Astrocyte (in vitro differentiated cells and primary cell): ENCODE measurements around the gene CMPK2.

Source experiments
- EZH2 ChIP-seq: IDR thresholded peaks from 2 replicates; pipeline ENCODE4 v1.6.1; 2012; ENCODE audit warnings: mild to moderate bottlenecking, low read length, inconsistent platforms; ENCODE audit not compliant: insufficient read depth
- TF ChIP-seq, protein P1 (sequence below): IDR thresholded peaks from 2 replicates; pipeline ENCODE4 v1.5.1; 2011; ENCODE audit warnings: low read depth, mild to moderate bottlenecking, inconsistent platforms, low read length, moderate library complexity; ENCODE audit not compliant: insufficient read depth

DNA sequence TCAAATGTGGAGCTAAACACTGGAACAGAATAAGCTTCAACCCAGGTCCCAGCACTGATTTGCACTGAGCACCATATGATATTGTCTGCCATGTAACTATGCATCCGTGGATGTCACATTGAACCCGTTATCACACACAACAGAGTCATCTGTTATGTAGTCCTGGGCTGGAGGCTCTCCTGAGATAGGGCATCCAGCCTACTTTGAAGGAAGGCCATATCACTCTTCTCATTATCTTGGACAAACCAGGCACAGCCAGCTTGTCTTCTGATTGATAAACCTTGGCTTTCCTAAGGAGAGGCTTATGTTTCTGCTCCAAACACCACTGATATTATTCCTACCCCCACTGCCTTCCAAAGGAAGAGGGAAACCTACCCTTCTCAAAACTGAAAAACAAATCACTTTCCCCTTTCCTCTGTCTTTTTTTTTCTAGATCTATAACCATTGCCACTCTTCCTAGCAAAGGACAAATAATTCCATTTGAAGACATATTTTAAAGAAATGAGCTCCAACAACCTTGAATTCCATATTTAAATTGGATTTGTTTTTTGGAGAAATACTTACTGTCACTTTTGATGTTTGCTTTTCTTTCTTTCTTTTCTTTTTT lies 28.3 kb upstream of the CMPK2 start:
- TF ChIP-seq, protein P1, sequence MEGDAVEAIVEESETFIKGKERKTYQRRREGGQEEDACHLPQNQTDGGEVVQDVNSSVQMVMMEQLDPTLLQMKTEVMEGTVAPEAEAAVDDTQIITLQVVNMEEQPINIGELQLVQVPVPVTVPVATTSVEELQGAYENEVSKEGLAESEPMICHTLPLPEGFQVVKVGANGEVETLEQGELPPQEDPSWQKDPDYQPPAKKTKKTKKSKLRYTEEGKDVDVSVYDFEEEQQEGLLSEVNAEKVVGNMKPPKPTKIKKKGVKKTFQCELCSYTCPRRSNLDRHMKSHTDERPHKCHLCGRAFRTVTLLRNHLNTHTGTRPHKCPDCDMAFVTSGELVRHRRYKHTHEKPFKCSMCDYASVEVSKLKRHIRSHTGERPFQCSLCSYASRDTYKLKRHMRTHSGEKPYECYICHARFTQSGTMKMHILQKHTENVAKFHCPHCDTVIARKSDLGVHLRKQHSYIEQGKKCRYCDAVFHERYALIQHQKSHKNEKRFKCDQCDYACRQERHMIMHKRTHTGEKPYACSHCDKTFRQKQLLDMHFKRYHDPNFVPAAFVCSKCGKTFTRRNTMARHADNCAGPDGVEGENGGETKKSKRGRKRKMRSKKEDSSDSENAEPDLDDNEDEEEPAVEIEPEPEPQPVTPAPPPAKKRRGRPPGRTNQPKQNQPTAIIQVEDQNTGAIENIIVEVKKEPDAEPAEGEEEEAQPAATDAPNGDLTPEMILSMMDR: no peak
- no peak for TF ChIP-seq EZH2
